Measurements from ENCODE around the gene TRNAU1AP. TPM values are rescaled to one million over a fixed set of nuclear protein-coding genes. Genes with fewer than 3 reads are reported as not detected.
"Not testable (repeated sequence)": the region's sequence is repeated elsewhere in the genome, so short reads cannot be mapped to it uniquely, and the experiment has no call there.

TRNAU1AP gene
- total RNA-seq, 4 donors from 2014 or later: 4.1 to 25.4 (median 12.4) TPM

DNA sequence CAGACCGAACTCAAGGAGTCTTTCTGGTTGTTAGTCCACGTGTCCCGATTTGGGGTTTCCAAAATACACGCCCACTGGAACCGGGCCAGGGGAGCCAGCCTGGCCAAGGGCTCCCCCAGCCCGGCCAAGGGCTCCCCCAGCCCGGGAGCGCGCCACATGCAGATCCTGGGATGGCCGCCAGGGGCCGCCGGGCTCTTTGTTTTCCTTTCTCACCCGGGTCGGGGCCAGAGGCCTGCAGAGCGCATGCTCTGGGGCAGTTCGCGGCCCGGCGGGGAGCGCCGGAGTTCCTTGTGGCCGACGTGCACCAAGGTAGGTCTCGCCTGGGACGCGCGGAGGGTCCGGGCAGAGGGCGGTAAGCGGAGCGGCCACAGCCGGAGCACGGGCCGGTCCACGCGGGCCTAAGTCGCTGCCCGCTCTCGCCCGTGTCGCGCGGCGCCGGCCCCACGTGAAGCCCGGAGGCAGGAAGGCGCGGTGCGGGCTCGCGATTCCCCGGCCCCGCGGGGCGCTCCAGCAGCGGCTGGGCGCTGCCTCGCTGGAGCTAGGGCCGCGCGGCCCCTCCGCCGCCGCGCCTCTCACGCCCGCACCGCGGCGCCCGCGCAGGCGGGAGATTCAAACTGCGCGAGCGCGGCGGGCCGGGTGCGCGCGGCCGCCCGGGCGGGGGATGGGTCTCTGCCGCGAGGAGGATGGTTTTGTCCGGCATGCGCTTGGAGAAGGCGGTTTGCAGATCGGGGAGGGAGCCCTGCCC is 34.7 kb upstream of the TRNAU1AP start:
- in situ Hi-C loops (cut with MboI; ENCODE audit: low pct_ligation_motif_present in 1 of 4, low pct_unique_long_range_greater_than_20kb in 1 of 4, low sequenced_read_pairs in 3 of 4) (loop anchor here in 3 of 4 donors (5.0 to 25.0 kb wide), 5 partner anchors 84 to 369 kb away; partner anchors contain the start of genes ATP5IF1 (in 1 of the 3) and DNAJC8 (in 1 of the 3)), intact Hi-C loops (cut with DNase I; ENCODE audit: low total_unique reads) (loop anchor here (10.0 kb wide), 1 partner anchor 87 kb away; no protein-coding TSS in a partner anchor)
- H3K36me3 ChIP-seq: peaks cover 0 to 6% (median 2%) of the 10 kb centered on the region in 4 donors
- H3K27ac ChIP-seq: peak overlapping the region; percentile 87 to 95 (median 94)
- H3K4me3 ChIP-seq: peak overlapping the region; percentile 53 to 79 (median 70)
- DNase-seq: peak; percentile 91
- no peaks in the 10 kb centered on the region for H3K9me3 ChIP-seq
- 0% methylated on average over 12 of the region's 92 CpGs; no CpG with 5 or more reads in 1 of the 2 donors for WGBS, 2 donors (ENCODE audit: low coverage in 1 of 2)
- H3K27me3 ChIP-seq: no peaks in the 10 kb centered on the region
- peaks cover 6 to 16% (median 11%) of the 10 kb centered on the region in 4 donors for H3K4me1 ChIP-seq
- TF ChIP-seq CTCF (IDR thresholded peaks at IDR 0.05) (peak; percentile 99 to 100 (median 99)), POLR2A (IDR thresholded peaks at IDR 0.05) (peak; percentile 61), EP300 (IDR thresholded peaks at IDR 0.05; ENCODE audit: low read depth) (no peak), POLR2AphosphoS5 (IDR thresholded peaks at IDR 0.05) (peak; percentile 62 to 77 (median 74))

DNA sequence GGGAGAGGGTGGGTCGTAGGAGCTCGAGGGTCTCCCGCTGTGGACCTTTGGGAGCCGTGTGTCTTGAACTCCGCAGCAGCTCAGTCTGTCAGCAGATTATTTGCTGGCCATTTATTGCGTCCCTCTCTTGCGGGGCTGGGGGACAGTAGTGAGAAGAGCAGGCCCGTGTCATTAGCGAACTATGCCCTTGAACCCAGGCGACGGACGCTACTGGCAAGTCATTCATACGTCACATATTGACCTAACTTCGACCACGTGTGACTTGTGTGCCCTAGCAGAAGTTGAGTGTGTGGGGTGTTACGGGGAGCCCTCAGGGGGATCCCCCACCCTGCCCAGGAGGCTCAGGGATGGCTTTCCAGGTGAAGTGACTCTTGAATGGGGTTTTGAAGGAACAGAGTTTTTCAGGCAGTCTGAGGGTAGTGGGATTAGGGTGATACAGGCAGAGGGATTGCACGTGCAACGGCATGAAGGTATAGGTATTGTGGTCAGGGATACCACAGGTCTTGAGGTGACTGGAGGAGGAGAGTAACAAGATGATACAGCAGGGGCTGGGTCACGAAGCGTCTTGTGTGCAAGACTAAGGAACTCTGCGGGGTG is 34.0 kb upstream of the TRNAU1AP start:
- in situ Hi-C loops (cut with MboI; ENCODE audit: low pct_ligation_motif_present in 1 of 4, low pct_unique_long_range_greater_than_20kb in 1 of 4, low sequenced_read_pairs in 3 of 4): loop anchor here in 3 of 4 donors (5.0 to 25.0 kb wide), 5 partner anchors 83 to 368 kb away; partner anchors contain the start of genes ATP5IF1 (in 1 of the 3) and DNAJC8 (in 1 of the 3)
- Histone ChIP-seq H3K9me3 (no peaks in the 10 kb centered on the region), H3K4me1 (peaks cover 6 to 16% (median 11%) of the 10 kb centered on the region in 4 donors), H3K27ac (peak overlapping the region; percentile 87 to 95 (median 94)), H3K4me3 (peak overlapping the region; percentile 21 to 79 (median 70)), H3K27me3 (no peaks in the 10 kb centered on the region), H3K36me3 (peaks cover 0 to 2% (median 0%) of the 10 kb centered on the region in 4 donors)
- TF ChIP-seq CTCF (IDR thresholded peaks at IDR 0.05) (no peak), EP300 (IDR thresholded peaks at IDR 0.05; ENCODE audit: low read depth) (no peak)
- 4 to 24% methylated on average over 5 to 19 of the region's 21 CpGs for WGBS, 2 donors (ENCODE audit: low coverage in 1 of 2)
- DNase-seq: no peak
- intact Hi-C loops (cut with DNase I; ENCODE audit: low total_unique reads): loop anchor here (10.0 kb wide), 1 partner anchor 86 kb away; no protein-coding TSS in a partner anchor

DNA sequence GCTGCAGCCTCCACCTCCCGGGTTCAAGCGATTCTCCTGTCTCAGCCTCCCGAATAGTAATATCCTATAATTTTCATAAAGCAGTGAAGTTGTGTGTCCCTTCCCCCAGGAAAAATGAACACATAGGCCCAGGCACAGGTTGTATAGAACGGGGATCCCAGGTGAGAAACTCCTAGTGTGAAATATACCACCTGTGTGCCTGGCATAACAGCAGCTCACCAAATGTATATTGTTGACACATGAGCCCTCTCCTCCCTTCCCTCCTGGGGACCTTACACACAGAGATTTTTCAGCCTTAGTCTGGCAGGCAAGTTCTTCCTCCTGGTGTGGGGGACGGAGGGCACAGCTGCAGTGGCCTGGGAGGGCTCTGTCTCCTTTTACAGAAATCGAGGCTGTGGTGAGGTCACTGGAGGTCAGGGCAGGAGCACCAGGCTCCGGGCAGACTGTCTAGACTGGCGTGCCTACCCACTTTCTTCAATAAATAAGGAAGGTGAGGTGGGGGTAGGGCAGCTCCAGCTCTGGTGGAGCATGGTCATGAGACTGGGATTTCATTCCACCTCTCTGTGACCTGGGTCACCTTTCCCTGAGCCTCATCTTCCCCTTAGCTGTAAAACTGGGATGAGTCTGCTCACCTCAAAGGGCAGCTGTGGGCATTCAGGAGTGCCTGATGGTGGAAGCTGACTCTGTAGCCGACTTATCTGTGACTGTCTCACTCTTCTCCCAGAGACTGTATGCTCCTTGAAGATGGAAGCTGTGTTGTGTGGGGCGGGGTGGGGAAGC is 32.7 kb upstream of the TRNAU1AP start:
- in situ Hi-C loops (cut with MboI; ENCODE audit: low pct_ligation_motif_present in 1 of 4, low pct_unique_long_range_greater_than_20kb in 1 of 4, low sequenced_read_pairs in 3 of 4): loop anchor here in 3 of 4 donors (5.0 to 25.0 kb wide), 5 partner anchors 82 to 367 kb away; partner anchors contain the start of genes ATP5IF1 (in 1 of the 3) and DNAJC8 (in 1 of the 3)
- 83 to 94% methylated on average over 6 to 10 of the region's 10 CpGs for WGBS, 2 donors (ENCODE audit: low coverage in 1 of 2)

DNA sequence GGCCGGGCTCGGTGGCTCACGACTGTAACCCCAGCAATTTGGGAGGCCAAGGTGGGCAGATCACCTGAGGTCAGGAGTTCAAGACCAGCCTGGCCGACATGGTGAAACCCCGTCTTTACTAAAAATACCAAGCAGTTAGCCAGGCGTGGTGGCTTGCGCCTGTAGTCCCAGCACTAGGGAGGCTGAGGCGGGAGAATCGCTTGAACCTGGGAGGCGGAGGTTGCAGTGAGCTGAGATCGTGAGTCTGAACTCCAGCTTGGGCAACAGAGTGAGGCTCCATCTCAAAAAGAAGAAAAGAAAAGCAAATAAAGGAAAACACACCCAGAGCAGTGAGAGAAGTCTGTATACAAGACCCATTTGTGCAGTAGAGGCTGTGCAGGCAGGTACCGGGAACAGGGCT is 32.1 kb upstream of the TRNAU1AP start:
- not testable (repeated sequence) for DNase-seq, H3K36me3 ChIP-seq, H3K9me3 ChIP-seq, H3K4me3 ChIP-seq, H3K27me3 ChIP-seq, H3K27ac ChIP-seq
- in situ Hi-C loops (cut with MboI; ENCODE audit: low pct_ligation_motif_present in 1 of 4, low pct_unique_long_range_greater_than_20kb in 1 of 4, low sequenced_read_pairs in 3 of 4): loop anchor here in 3 of 4 donors (25.0 kb wide), 3 partner anchors 92 to 367 kb away; partner anchors contain the start of genes ATP5IF1 (in 1 of the 3) and DNAJC8 (in 1 of the 3)
- intact Hi-C loops (cut with DNase I; ENCODE audit: low total_unique reads): loop anchor here (1.0 kb wide), 1 partner anchor 40 kb away; no protein-coding TSS in a partner anchor
- WGBS, 2 donors (ENCODE audit: low coverage in 1 of 2): 94% methylated on average over 3 to 12 of the region's 12 CpGs
- H3K4me1 ChIP-seq: peaks cover 6 to 16% (median 11%) of the 10 kb centered on the region in 4 donors

More for the DNA sequence above, 32.7 kb upstream of the TRNAU1AP start:
- no peak for DNase-seq
- intact Hi-C loops (cut with DNase I; ENCODE audit: low total_unique reads): loop anchor here (1.0 to 10.0 kb wide), 2 partner anchors 40 to 85 kb away; no protein-coding TSS in a partner anchor
- Histone ChIP-seq H3K9me3 (no peaks in the 10 kb centered on the region), H3K4me1 (peaks cover 6 to 16% (median 11%) of the 10 kb centered on the region in 4 donors), H3K27ac (no peak overlapping the region), H3K4me3 (no peak overlapping the region), H3K36me3 (no peaks in the 10 kb centered on the region), H3K27me3 (no peaks in the 10 kb centered on the region)
- TF ChIP-seq CTCF (IDR thresholded peaks at IDR 0.05) (no peak), EP300 (IDR thresholded peaks at IDR 0.05; ENCODE audit: low read depth) (no peak), POLR2AphosphoS5 (IDR thresholded peaks at IDR 0.05) (no peak), POLR2A (IDR thresholded peaks at IDR 0.05) (no peak)

Measured in transverse colon (tissue), 4 donors.